UCSD-AML1 (cell line): ENCODE data around the gene MAP4K4.

Source experiments
- DNase-seq: peaks from one replicate; lab custom pipeline; 2025; ENCODE audit not compliant: unreplicated experiment; lab: John Stamatoyannopoulos, UW

The MAP4K4 gene

DNA sequence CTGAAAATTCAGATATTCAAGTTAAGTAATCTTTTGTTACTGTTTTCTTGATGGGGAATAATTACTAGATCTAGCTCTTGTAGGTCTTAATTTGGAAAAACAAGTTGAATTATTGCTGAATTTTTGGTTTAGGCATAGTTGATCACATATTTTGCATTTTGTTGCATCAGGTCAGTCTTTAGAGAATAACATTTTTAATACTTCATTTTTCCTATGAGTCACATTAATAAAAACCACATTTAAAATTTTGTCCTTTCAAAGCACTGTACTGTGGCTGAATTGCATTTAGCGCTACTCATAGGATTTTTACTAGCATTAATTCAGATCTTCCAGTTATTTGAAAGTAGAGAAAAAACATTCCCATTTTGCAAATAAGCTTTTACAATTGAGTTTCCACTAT lies 23.2 kb downstream of the MAP4K4 start:
- no peak for DNase-seq

DNA sequence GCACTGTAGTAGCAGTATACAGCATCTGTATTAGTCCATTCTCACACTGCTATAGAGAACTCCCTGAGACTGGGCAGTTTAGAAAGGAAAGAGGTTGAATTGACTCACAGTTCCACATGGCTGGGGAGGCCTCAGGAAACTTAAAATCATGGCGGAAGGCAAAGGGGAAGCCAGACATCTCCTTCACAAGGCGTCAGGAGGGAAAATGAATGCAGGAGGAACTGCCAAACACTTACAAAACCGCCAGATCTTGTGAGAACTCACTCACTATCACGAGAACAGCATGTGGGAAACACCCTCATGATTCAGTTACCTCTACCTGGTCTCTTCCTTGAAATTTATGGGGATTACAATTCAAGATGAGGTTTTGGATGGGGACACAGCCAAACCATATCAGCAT lies 25.4 kb downstream of the MAP4K4 start:
- no peak for DNase-seq

DNA sequence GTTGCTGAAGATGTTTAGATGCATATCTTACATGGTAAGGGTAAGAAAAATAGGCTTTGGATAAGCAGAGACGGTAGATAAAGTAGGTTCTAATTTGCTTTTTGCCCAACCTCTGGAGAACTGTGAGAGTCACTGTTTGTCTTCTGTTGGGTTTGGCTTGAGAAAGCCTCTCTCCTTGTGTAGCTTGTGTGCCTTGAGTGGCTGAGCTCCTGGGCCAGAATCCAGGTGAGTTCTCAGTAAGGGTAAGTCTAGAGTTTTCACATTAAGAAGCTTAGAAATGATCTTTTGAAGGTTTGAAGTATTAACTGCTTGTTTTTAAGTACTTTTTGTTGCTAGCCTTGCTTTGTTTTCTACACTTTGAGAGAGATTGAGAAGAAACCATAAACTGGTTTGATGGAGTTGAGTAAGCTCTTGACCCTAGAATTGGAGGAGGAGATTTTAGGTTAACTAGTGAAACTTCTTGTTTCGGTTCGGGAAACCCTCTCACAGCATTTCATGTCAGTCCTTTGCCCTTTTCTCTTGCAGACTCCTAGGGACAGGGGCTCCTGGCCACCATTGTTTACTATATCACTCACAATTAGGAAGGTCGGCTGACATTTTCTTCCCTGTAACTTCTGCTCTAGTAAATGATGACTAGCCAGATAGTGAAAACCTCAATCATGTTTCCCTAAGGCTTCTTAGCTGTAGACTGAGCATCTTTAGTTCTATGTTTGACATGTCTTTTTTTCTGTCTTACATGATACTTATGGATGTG lies 26.0 kb downstream of the MAP4K4 start:
- DNase-seq = no peak

DNA sequence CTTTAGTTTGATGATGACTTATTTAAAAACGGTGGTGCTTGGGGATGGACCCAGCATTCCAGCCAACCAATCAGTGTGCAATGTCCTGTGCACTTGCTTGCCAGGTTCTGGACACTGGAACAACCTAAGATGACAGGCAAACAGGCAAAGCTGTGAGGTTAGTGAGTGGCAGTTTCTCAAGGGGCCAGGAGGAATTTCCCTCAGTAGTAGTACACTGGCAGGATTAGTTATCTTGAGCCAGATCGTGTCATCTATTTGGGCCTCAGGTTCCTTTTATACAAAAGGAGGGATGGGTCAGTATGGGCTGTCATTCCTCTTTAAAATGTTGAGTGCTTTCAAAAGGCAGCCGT lies 26.6 kb downstream of the MAP4K4 start:
- no peak for DNase-seq

DNA sequence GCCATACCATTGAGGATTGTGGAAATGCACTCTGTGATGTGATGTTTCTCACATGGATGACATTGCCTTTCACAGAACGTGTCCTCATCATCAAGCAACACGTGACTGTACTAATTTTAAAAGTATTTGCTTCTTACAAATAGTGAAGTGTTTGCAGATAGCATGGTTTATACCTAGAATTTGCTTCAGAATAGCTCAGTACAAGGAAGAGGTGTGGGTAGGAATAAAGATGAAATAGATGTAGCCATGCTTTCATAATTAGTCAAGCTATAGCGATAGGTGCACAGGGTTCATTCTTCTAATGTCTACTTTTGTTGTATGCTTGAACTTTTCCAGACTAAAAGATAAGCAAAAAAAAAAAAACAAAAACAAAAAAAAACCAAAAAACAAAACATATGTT lies 27.5 kb downstream of the MAP4K4 start:
- DNase-seq = no peak

GRCh38 chr2:101725515-101726192 lies 28.1 kb downstream of the MAP4K4 start:
- no peak for DNase-seq

DNA sequence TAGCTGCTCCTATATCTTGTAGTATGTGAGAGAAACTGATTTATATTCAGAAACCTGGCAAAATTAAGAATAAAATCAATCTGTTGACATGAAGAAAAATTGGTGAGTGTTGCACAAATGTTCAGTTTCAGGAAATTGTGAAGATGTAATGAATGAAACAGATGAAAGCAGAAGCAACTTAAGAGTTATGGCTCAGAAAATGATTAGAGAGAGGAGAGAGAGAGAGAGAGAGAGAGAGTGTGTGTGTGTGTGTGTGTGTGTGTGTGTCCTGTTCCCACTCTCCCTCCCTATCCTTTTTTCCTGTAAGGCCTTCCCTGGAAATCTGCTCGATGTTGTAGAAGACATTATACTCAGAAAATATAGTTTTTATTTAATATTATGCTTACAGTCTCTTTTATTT lies 31.4 kb downstream of the MAP4K4 start:
- no peak for DNase-seq

GRCh38 chr2:101729521-101730190 lies 32.1 kb downstream of the MAP4K4 start:
- no peak for DNase-seq

DNA sequence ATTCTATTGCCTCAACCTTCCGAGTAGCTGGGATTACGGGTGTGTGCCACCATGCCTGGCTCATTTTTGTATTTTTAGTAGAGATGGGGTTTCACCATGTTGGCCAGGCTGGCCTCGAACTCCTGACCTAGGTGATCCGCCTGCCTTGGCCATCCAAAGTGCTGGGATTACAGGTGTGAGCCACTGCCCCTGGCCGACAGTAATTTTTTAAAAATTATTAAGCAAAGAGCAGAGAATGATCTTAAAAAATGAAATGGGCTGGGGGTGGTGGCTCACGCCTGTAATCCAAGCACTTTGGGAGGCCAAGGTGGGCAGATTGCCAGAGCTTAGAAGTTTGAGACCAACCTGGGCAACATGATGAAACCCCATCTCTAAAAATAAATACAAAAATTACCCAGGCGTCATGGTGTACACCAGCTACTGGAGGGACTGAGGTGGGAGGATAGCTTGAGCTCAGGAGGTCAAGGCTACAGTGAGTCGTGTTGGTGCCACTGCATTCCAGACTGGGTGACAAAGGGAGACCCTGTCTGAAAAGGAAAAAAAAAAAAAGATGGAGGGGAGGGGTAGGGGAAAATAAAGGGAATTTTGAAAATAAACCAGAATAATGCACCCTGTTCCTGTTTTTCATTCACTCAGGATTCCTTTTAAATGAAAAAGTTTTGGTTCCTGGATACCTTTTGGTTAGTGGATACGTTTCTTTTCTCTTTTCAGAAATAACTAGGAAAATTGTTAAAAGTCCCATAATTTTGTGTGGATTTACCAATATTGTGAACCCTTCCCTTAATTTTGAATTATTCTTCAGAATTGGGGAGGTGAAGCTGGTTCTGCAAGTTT lies 33.9 kb downstream of the MAP4K4 start:
- DNase-seq = no peak

DNA sequence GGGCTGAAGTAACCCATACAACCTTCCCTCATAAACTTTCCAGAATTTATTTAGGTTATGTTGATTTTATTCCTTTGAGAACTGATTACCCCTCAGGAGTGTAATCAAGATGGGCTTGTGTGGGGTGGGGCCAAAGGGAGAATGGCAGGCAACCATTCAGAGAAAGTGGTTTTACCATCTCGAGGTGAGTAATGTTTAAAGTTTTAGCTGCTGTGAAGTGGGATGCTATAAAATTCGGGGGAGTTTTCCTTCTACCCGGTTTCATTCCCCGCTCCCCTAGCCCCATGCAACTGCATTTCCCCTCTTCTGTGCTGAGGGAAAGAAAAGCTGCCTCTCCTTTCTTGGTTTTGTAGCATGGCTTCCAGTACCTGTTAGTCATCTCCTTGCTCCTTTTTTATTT lies 34.7 kb downstream of the MAP4K4 start:
- DNase-seq = no peak

GRCh38 chr2:101732773-101733256 lies 35.3 kb downstream of the MAP4K4 start:
- DNase-seq = no peak

- DNase-seq = peak; percentile 19
Observed at GRCh38 chr2:101733257-101733993, 35.9 kb downstream of the MAP4K4 start.

- DNase-seq = no peak
Observed at GRCh38 chr2:101734505-101735165, 37.1 kb downstream of the MAP4K4 start.

DNA sequence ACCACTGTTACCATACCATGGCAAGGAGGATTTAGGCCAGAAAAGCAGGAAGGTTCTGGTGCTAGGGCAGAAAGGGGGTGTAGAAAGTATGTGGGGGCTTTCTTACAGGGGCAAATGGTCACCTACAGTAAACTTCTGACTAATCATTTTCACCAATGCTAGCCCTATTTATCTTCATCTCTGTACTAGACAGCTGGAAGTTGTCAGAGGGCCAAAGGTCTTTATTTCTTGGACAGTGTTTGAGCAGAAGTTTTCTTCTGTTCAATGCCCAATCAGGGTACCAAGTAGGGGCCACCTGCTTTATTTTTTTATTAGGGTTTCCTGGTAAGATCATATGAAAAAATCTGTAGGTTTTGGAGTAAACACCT lies 37.6 kb downstream of the MAP4K4 start:
- no peak for DNase-seq

- no peak for DNase-seq
Observed at GRCh38 chr2:101736233-101736632, 38.7 kb downstream of the MAP4K4 start.

- no peak for DNase-seq
Observed at GRCh38 chr2:101736861-101737291, 39.4 kb downstream of the MAP4K4 start.

DNA sequence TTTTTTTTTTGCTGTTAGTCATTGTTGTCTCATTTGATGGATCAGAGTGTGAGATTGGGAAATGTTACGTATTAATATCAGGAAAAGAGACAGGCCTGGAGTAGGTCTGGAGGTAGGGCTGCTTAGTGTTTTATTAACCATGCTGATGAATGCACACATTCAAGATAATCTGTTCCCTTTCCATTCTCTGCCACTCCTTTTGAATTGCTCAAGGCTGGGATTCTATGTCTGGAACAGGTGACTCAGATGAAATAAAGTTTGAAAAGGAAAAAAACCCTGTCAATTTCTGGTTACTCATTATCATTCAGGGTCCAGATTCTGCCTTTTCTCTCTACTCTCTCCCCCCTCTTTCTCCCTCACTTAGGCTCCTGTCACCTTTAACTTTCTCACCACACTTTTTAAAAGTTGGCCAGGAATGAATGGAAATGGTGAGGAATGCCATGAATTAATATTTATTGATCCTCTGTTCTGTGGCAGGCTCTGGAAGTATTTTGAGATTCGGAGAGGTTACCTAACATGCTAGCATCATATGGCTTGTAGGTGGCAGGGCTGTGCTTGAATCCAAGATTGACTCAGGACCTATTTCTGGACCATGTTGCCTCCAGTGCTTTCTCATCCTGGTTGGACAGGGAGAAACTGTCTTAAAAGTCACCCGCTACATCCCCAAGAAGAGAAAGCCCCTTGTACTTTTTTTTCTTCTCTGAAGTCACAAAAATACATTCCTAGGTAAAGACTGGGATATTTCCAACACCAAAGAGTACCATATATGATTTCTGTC lies 40.2 kb downstream of the MAP4K4 start:
- DNase-seq = no peak

- DNase-seq = no peak
Observed at GRCh38 chr2:101738649-101739048, 41.1 kb downstream of the MAP4K4 start.

DNA sequence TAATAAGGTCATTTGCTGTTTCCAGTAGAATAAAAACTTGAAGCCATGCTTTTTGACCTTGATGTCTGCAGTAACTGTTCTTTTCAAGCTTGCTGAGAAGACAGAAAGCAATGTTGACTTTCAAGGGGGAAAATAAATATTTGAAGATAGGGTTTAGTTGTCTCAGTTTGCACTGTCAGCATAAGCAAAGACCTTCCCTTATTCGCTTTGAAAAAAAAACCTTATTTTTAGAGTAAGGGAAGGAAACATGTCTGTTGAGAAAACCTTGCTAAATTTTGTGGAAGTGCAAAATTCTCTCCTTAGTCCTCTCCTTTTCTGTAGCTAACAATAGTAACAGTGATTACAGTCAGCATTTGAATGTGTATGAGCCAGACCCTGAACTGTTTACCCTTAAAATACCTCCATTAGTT lies 43.1 kb downstream of the MAP4K4 start:
- no peak for DNase-seq
